C4-2B (cell line): ENCODE results near the gene IQCK.

Experiments used
- CTCF ChIP-seq: fragments of 450-650 bp; conservative IDR thresholded peaks from 2 replicates; pipeline ENCODE4 v1.5.1; 2017; ENCODE audit warnings: mild to moderate bottlenecking
- ZFX ChIP-seq: fragments of 450-650 bp; IDR thresholded peaks from 2 replicates; pipeline ENCODE4 v1.6.1; 2017

DNA sequence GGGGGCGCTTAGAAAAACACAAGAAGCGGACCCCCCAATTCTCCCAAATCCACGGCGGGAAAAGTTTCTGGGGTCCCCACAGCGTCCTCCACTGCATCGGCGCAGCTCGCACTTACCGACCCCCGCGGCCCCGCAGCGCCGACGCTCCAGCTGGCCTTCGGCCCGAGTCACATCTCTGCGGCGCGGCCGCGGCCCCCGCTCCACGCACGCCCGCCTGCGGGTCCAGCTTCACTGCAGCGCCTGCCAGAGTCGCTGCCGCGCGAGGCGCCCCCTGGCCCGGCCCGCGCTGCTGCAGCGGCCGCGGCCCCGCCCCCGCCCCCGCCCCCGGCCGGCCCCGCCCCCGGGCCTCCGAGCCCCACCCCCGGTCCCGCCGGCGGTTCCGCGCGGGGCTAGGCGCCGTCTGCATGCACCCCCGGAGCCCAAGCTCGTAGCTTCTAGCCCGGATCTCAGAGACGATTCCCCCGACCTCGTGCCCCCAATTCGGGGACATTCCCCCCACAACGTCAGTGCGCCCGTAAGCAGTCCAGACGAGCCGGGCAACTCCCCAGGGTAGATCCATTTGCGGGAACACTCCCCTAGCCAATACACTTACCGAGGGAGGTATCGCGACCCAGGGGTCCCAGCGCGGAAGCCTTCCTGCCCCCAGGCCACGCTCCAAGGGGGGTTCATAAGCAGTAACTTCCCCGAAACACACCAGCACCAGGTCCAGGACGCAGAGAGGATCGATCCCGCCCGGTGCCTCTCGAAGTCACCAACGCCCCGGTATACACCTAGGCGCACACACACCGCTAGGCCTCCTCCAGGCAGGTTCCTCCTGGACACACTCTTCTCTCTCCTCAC is 166.8 kb downstream of the IQCK start, which contains the start of gene GPRC5B:
- TF ChIP-seq CTCF (peak; percentile 58), ZFX (no peak)
